RPMI8226 (cell line): ENCODE data around the gene PTMS.

ENCODE experiments used
- DNase-seq: peaks from one replicate; pipeline ENCODE4 v3.0.0-alpha.2; 2015

Gene PTMS

DNA sequence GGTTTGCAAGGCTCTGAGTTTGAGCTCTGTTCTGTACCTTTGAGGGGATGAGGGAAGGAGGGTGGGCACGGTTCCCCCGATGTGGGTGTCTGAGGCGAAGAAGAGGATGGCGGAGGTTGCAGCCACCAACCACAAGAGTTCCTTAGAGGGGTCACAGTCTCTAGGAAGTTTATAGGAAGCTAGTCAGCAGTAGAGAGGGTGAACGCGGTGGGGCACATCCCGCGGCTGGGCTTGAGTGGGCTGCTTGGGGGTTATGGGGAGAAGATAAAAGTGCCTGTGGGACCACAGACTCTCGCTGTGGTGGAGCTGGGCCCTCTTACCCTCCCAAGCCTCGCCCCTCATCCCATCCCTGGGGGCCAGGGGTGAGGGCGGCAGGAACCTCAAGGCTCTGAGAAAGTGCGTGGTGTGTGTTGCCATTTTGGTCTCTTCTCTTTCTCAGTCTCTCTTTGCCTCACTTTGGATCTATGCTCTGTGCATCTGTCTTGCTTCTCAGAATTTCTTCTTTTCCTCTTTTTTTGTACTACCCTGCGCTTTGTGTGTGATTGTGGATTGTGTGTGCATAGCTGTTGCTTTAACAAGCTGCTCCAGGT is 25.9 kb downstream of the PTMS start:
- peak; percentile 1 for DNase-seq

- peak; percentile 16 for DNase-seq
These were observed 26.5 kb downstream of the PTMS start for GRCh38 chr12:6792522-6793201.

DNA sequence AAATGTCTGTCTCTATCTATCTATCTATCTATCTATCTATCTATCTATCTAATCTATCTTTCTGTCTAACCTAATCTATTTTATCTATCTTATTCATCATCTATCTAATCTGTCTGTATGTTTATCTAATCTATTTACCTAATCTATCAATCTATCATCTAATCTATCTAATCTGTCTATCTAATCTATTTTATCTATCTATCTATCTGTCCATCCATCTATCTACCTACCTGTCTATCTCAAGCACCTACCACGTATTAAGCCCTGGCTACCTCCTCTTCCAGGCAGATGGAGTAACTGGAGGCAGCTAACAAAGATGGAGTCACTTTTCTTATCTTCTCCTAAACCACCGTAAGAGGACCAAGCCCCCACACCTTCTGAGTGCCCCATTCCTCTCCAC is 28.9 kb downstream of the PTMS start:
- no peak for DNase-seq

- peak; percentile 1 for DNase-seq
These were observed 30.4 kb downstream of the PTMS start for GRCh38 chr12:6796576-6796975.

GRCh38 chr12:6799147-6799546 is 33.0 kb downstream of the PTMS start:
- peak; percentile 5 for DNase-seq

DNA sequence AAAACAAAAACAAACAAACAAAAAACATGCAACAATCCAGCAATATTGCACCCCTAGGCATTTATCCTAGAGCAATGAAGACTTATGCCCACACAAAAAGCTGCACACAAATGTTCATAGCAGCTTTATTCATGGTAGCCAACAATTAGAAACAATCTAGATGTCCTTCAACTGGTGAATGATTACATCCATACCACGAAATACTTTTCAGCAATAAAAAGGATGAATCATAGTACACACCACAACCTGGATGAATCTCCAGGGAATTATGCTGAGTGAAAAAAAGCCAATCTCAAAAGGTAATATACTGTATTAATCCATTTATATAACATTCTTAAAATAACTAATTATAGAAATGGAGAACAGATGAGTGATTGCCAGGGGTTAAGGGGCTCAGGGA is 41.0 kb downstream of the PTMS start:
- DNase-seq = no peak

DNA sequence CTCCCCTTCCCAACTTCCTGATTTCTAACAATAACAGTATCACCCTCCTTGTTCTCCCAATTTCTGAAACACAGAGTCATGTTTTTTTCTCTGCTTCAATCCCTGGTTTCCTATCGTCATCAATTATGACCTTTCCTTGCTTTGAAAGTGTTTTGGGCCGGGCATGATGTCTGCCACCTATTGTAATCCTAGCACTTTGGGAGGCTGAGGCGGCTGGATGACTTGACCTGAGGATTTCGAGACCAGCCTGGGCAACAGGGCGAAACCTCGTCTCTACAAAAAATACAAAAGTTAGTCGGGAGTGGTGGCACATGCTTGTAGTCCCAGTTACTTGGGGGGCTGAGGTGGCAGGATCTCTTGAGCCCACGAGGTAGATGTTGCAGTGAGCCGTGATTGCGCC is 42.9 kb downstream of the PTMS start:
- no peak for DNase-seq

GRCh38 chr12:6810758-6811157 is 44.6 kb downstream of the PTMS start:
- no peak for DNase-seq

DNA sequence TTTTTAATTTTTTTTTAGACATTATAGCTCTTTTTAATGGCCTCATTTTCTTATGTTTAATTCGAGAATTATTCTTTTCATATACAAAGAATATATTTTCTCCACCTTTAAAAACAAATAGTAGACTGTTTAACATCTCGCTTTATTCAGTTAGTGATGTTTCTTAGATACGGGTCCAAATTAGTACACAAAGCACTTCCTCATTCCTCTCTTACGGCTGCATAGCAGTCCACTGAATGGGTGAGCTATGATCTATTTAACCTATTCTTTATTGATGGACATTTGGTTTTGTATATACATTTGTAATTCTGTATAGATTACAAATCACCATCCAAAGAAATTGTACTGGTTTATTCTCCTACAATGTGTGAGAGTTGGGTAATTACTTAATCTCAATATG is 47.2 kb downstream of the PTMS start:
- peak; percentile 2 for DNase-seq

DNA sequence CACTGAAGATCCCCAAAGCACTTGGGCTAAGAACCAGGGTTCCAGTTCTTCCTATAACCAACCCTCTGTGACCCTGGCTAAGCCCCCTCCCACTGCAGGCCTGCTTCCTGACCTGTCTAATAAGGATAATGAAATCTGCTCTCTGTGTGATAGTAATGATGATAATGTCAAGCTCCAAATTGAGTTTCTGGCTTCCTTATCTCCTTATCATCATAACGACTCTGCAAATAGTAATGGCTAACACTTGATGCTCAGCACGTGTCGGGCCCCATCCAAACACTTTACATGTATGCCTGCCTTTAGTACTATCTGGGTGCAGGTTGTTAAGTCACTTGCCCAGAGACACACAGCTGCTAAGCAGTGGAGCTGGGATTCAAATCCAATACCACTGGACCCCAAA is 50.4 kb downstream of the PTMS start:
- DNase-seq = peak; percentile 1

DNA sequence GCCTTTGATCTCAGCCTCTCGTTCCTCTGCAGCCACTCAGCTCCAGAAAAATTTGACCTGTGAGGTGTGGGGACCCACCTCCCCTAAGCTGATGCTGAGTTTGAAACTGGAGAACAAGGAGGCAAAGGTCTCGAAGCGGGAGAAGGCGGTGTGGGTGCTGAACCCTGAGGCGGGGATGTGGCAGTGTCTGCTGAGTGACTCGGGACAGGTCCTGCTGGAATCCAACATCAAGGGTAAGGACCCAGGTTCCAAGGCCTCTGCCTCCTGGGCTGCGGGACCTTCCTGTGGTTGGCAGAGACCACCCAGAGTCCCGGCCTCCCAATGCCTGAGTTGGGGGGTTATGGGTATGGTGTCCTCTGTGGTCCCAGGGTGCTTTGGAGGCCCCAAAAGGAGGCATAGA is 50.9 kb downstream of the PTMS start:
- DNase-seq = peak; percentile 1

DNA sequence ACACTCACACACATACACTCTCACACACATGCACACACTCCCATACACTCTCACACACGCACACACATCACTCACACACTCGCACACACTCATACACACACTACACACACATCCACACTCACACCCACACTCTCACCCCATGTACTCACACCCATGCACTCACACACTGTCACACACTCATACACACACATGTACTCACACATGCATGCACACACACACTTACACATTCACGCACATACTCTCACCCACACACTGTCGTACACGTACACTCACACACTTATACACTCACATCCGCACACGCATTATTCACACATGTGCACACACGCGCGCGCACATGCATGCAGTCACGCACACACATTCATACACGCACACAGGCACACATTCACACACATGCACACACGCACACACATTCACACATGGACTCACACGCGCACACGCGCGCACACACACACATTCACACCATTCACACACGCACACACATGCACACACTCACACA is 51.5 kb downstream of the PTMS start:
- no peak for DNase-seq

DNA sequence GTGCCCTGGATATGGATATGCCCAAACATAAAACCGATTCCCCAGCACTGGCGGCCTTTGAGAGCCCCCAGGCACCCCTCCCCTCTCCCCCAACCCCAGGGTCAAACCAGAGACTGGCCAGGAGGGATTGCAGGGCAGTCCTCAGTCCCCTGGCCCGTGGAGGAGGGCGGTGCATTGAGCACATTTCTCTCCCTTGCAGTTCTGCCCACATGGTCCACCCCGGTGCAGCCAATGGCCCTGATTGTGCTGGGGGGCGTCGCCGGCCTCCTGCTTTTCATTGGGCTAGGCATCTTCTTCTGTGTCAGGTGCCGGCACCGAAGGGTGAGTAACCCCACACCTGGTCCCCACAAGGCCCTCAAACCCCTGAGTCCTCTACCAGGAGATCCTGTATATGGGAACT is 52.1 kb downstream of the PTMS start:
- DNase-seq = peak; percentile 26

- peak; percentile 1 for DNase-seq
These were observed 52.5 kb downstream of the PTMS start for GRCh38 chr12:6818645-6819044.

- DNase-seq = peak; percentile 2
These were observed 53.2 kb downstream of the PTMS start for GRCh38 chr12:6819106-6820030.

DNA sequence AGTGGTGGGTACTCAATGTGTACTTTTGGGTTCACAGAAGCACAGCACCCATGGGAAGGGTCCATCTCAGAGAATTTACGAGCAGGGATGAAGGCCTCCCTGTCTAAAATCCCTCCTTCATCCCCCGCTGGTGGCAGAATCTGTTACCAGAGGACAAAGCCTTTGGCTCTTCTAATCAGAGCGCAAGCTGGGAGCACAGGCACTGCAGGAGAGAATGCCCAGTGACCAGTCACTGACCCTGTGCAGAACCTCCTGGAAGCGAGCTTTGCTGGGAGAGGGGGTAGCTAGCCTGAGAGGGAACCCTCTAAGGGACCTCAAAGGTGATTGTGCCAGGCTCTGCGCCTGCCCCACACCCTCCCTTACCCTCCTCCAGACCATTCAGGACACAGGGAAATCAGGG is 54.0 kb downstream of the PTMS start:
- DNase-seq = peak; percentile 1
